H1 (cell line): ENCODE measurements around the gene ITPR1. TPM values are rescaled to one million over a fixed set of nuclear protein-coding genes. Genes with fewer than 3 reads are reported as not detected.

Experiments
- CTCF ChIA-PET: fragments of 300-600 bp; sonication (Branson Sonifier 250); formaldehyde crosslinking; loops from one replicate; lab custom pipeline; 2021; ENCODE audit not compliant: partially characterized antibody; lab: Charles Lee
- POLR2A ChIA-PET: fragments of 300-600 bp; sonication (Branson Sonifier 250); formaldehyde crosslinking; loops from one replicate; lab custom pipeline; 2021; ENCODE audit warnings: inconsistent platforms; ENCODE audit not compliant: partially characterized antibody; lab: Charles Lee
- DNase-seq, 2 experiments: peaks; one replicate each; pipeline versions ENCODE4 v3.0.0 to v3.0.0-alpha.2; 2010 to 2022; ENCODE audit warnings: low spot score in 2 of 2, low read depth in 1 of 2, mixed read lengths in 1 of 2
- FAIRE-seq: peaks from 2 replicates; lab custom pipeline; 2011; peaks lifted over from hg19 to GRCh38; lab: Jason Lieb, UNC
- H2AFZ ChIP-seq: 2 replicates; pipeline ENCODE4 v1.8.1; 2012; ENCODE audit warnings: low read length, inconsistent platforms
- H2AK5ac ChIP-seq: 2 replicates; pipeline ENCODE4 v1.6.1; 2013; ENCODE audit warnings: low read depth, low read length
- H2BK120ac ChIP-seq: replicated peaks from 2 replicates; pipeline ENCODE3; 2013; ENCODE audit warnings: low read depth, low read length, inconsistent platforms
- H2BK12ac ChIP-seq: 2 replicates; pipeline ENCODE4 v1.6.1; 2013; ENCODE audit warnings: low read depth, low read length
- H2BK15ac ChIP-seq: 2 replicates; pipeline ENCODE4 v1.6.1; 2013; ENCODE audit warnings: low read length
- H2BK20ac ChIP-seq: 2 replicates; pipeline ENCODE4 v1.6.1; 2013; ENCODE audit warnings: low read length
- H2BK5ac ChIP-seq: 2 replicates; pipeline ENCODE4 v1.6.1; 2013; ENCODE audit warnings: low read depth, low read length
- H3K14ac ChIP-seq: 2 replicates; pipeline ENCODE4 v1.6.1; 2013; ENCODE audit warnings: inconsistent platforms; ENCODE audit not compliant: insufficient read length
- H3K18ac ChIP-seq: 2 replicates; pipeline ENCODE4 v1.6.1; 2013; ENCODE audit warnings: low read length; ENCODE audit errors: extremely low read depth
- H3K23ac ChIP-seq: 2 replicates; pipeline ENCODE4 v1.6.1; 2013; ENCODE audit warnings: inconsistent platforms; ENCODE audit not compliant: insufficient read length
- H3K23me2 ChIP-seq: 2 replicates; pipeline ENCODE4 v1.6.1; 2013; ENCODE audit warnings: low read depth, low read length
- H3K27ac ChIP-seq: 2 replicates; pipeline ENCODE4 v1.6.1; 2011; ENCODE audit warnings: low read depth, low read length, inconsistent platforms
- H3K27me3 ChIP-seq, 4 experiments: replicated peaks in 1 of 4; 1 replicate in 1 of 4; 2 replicates in 3 of 4; pipeline versions ENCODE4 v1.6.1 to v1.8.1; 2011 to 2013; ENCODE audit warnings: low read length in 3 of 4, mild to moderate bottlenecking in 3 of 4, inconsistent platforms in 2 of 4, mixed read lengths in 2 of 4, moderate library complexity in 1 of 4; ENCODE audit not compliant: control insufficient read depth in 3 of 4, insufficient read depth in 3 of 4; ENCODE audit errors: extremely low read depth in 1 of 4
- H3K36me3 ChIP-seq, 4 experiments: 2 replicates each; pipeline versions ENCODE4 v1.6.1 to v1.8.1; 2011 to 2013; ENCODE audit warnings: mild to moderate bottlenecking in 4 of 4, low read length in 3 of 4, moderate library complexity in 2 of 4, control low read depth in 1 of 4, inconsistent platforms in 1 of 4; ENCODE audit not compliant: insufficient read depth in 4 of 4, control insufficient read depth in 2 of 4
- H3K4ac ChIP-seq: replicated peaks from 2 replicates; pipeline ENCODE3; 2013; ENCODE audit warnings: low read length, low read depth, mixed read lengths, inconsistent platforms; ENCODE audit not compliant: insufficient read length
- H3K4me1 ChIP-seq, 4 experiments: replicated peaks in 1 of 4; 1 replicate in 1 of 4; 2 replicates in 3 of 4; pipeline versions ENCODE4 v1.6.1 to v1.8.1; 2011 to 2013; ENCODE audit warnings: low read length in 3 of 4, inconsistent platforms in 2 of 4, mixed read lengths in 1 of 4; ENCODE audit not compliant: insufficient read depth in 4 of 4, control insufficient read depth in 3 of 4
- H3K4me2 ChIP-seq, 2 experiments: 2 replicates each; pipeline versions ENCODE4 v1.6.1 to v1.8.1; 2011 to 2013; ENCODE audit warnings: low read depth in 2 of 2, low read length in 2 of 2, control low read depth in 1 of 2, inconsistent platforms in 1 of 2, mild to moderate bottlenecking in 1 of 2; ENCODE audit not compliant: insufficient read depth in 1 of 2
- H3K4me3 ChIP-seq, 4 experiments: fragments of 200-600, 300-600 bp in 1 of 4; sonication (generic), shearing (Covaris generic), sonication (Bioruptor Twin) in 1 of 4; 2 replicates each; pipeline versions ENCODE4 v1.5.1 to v1.8.1; 2011 to 2016; ENCODE audit warnings: low read length in 4 of 4, low read depth in 3 of 4, control low read depth in 2 of 4, inconsistent platforms in 2 of 4, mild to moderate bottlenecking in 2 of 4, mixed read lengths in 1 of 4, moderate library complexity in 1 of 4; ENCODE audit not compliant: insufficient read depth in 2 of 4; ENCODE audit errors: extremely low read depth in 1 of 4
- H3K56ac ChIP-seq: replicated peaks from 2 replicates; pipeline ENCODE3; 2013; ENCODE audit warnings: low read depth, mild to moderate bottlenecking, mixed read lengths, low read length, inconsistent platforms; ENCODE audit not compliant: insufficient read length
- H3K79me1 ChIP-seq: 2 replicates; pipeline ENCODE4 v1.6.1; 2013; ENCODE audit warnings: low read depth, low read length, control low read depth
- H3K79me2 ChIP-seq, 2 experiments: 2 replicates each; pipeline versions ENCODE4 v1.6.1 to v1.8.1; 2012 to 2013; ENCODE audit warnings: low read length in 2 of 2, mild to moderate bottlenecking in 2 of 2, inconsistent platforms in 1 of 2; ENCODE audit not compliant: insufficient read depth in 2 of 2, control insufficient read depth in 1 of 2
- H3K9ac ChIP-seq, 4 experiments: replicated peaks in 1 of 4; 1 replicate in 1 of 4; 2 replicates in 3 of 4; pipeline versions ENCODE4 v1.6.1 to v1.8.1; 2011 to 2013; ENCODE audit warnings: low read depth in 3 of 4, low read length in 3 of 4, control low read depth in 2 of 4, mild to moderate bottlenecking in 2 of 4, moderate library complexity in 2 of 4, inconsistent platforms in 1 of 4; ENCODE audit errors: extremely low read depth in 1 of 4
- H3K9me3 ChIP-seq, 2 experiments: 2 replicates each; pipeline versions ENCODE4 v1.6.1 to v1.8.1; 2012 to 2013; ENCODE audit warnings: mild to moderate bottlenecking in 2 of 2, moderate library complexity in 2 of 2, control low read depth in 1 of 2, inconsistent platforms in 1 of 2, low read depth in 1 of 2, low read length in 1 of 2, mixed read lengths in 1 of 2; ENCODE audit not compliant: insufficient read depth in 2 of 2
- H4K20me1 ChIP-seq, 2 experiments: replicated peaks in 1 of 2; 2 replicates each; pipeline versions ENCODE3 to v1.8.1; 2011 to 2013; ENCODE audit warnings: inconsistent platforms in 2 of 2, low read length in 2 of 2, mild to moderate bottlenecking in 1 of 2; ENCODE audit not compliant: insufficient read depth in 2 of 2, control insufficient read depth in 1 of 2
- H4K5ac ChIP-seq: 2 replicates; pipeline ENCODE4 v1.6.1; 2013; ENCODE audit warnings: low read length, low read depth, mixed read lengths, inconsistent platforms; ENCODE audit not compliant: insufficient read length
- H4K8ac ChIP-seq: 2 replicates; pipeline ENCODE4 v1.8.0; 2013; ENCODE audit warnings: mild to moderate bottlenecking, moderate library complexity, low read length, inconsistent platforms; ENCODE audit not compliant: insufficient read depth; ENCODE audit errors: extremely low read depth
- H4K91ac ChIP-seq: replicated peaks from 2 replicates; pipeline ENCODE3; 2013; ENCODE audit warnings: low read length, mixed read lengths, inconsistent platforms; ENCODE audit not compliant: insufficient read length
- RBBP5 ChIP-seq: IDR thresholded peaks from 2 replicates; pipeline ENCODE4 v1.7.1; 2012; ENCODE audit warnings: low read depth, mild to moderate bottlenecking, inconsistent platforms, low read length, moderate library complexity, borderline replicate concordance
- WGBS, 2 experiments: shearing (Covaris generic) in 1 of 2; methylation state at CpG; one replicate each; pipeline versions ENCODE4 v1.1.6 to v1.1.7; 2013 to 2015; ENCODE audit warnings: low lambda C conversion rate in 2 of 2, mixed read lengths in 2 of 2, inconsistent platforms in 1 of 2, low coverage in 1 of 2, missing lambda C conversion rate in 1 of 2; ENCODE audit not compliant: insufficient replicate concordance in 2 of 2, insufficient coverage in 1 of 2, insufficient read length in 1 of 2; ENCODE audit errors: extremely low coverage in 1 of 2, missing lambda C conversion rate in 1 of 2; 5-methylcytosine and 5-hydroxymethylcytosine counted together
- polyA plus RNA-seq, 7 experiments: library from polyadenylated mRNA; depleted of rRNA in 3 of 7; stranded (reverse) in 5 of 7; unstranded in 2 of 7; fragments of >200 nt in 5 of 7; fragments of 200-250 nt in 2 of 7; gene quantifications; 1 replicate in 5 of 7; 2 replicates in 1 of 7; 4 replicates in 1 of 7; pipeline versions ENCODE4 v1.2.1 to v1.2.3, GENCODE V29; 2011 to 2013; ENCODE audit warnings: missing spikeins in 2 of 7, mixed read lengths in 2 of 7
- total RNA-seq: library from RNA; stranded (reverse); fragmentation: NEBNext Ultra II Directional; extraction: Animal tissue kit (Norgen Biotek cat#: 25700); gene quantifications from 2 replicates; pipeline ENCODE4 v1.2.1, GENCODE V29; 2021
- TF ChIP-seq, protein P1 (sequence below): IDR thresholded peaks from 2 replicates; pipeline ENCODE4 v1.6.1; 2012; ENCODE audit warnings: inconsistent platforms

Gene ITPR1
- total and polyA plus RNA-seq, 2 of the 8 experiments (the other 6 are each of a cell fraction or from before 2014, with no cell fraction given): 2.5 to 16.3 TPM

DNA sequence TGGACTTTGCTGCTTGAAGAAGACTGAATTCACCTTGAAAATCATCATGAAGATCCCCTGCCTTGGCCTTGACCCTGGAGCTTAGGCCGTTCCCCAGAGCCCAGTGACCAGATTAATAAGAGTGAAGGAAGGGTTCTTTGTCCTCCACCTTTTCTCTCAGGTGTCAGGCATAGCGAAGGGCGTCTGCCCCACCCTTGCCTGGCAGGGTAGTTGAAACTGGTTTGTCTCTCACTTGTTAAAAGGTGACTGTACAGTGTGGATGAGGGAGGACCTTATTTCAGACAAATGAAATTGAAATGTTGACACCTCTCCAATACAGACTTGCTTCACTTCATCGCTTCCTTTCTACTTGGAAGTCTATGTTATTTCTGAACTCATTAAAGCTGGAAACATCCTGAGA, 262.4 kb downstream of the ITPR1 start:
- no peak for FAIRE-seq
- WGBS, 2 experiments: 90% methylated on average over 4 of the region's 4 CpGs; no CpG with 5 or more reads in 1 of the 2 experiments

More for the DNA sequence above, 262.4 kb downstream of the ITPR1 start:
- H2AFZ ChIP-seq: no peak overlapping the region
- no peak overlapping the region for H3K18ac ChIP-seq
- no peak overlapping the region for H2BK12ac ChIP-seq
- CTCF ChIA-PET: interaction anchor here (0.9 to 2.1 kb wide), 4 partner anchors 16 to 35 kb away, joined by 3 to 13 read pairs (median 4); no protein-coding TSS in a partner anchor
- no peak overlapping the region for H4K5ac ChIP-seq
- H3K4ac ChIP-seq: no peak overlapping the region
- no peak overlapping the region for H3K4me2 ChIP-seq
- H2BK120ac ChIP-seq: no peak overlapping the region
- no peaks in the 10 kb centered on the region for H3K79me2 ChIP-seq
- H3K23me2 ChIP-seq: no peaks in the 10 kb centered on the region
- no peak overlapping the region for H3K56ac ChIP-seq
- H2BK15ac ChIP-seq: no peak overlapping the region
- H4K8ac ChIP-seq: no peak overlapping the region
- POLR2A ChIA-PET: no interaction called here
- no peaks in the 10 kb centered on the region for H3K9me3 ChIP-seq
- no peak overlapping the region for H3K23ac ChIP-seq
- peaks cover 0 to 2% of the 10 kb centered on the region in 2 experiments for H4K20me1 ChIP-seq
- no peak overlapping the region for H3K4me3 ChIP-seq
- H3K36me3 ChIP-seq: no peaks in the 10 kb centered on the region
- H2AK5ac ChIP-seq: no peak overlapping the region
- H3K27ac ChIP-seq: no peak overlapping the region
- peaks cover 0 to 3% (median 3%) of the 10 kb centered on the region in 4 experiments; a peak in 3 of 7 replicates for H3K4me1 ChIP-seq
- no peak overlapping the region for H3K9ac ChIP-seq
- no peak overlapping the region for H2BK5ac ChIP-seq
- H3K14ac ChIP-seq: no peak overlapping the region
- TF ChIP-seq, protein P1, sequence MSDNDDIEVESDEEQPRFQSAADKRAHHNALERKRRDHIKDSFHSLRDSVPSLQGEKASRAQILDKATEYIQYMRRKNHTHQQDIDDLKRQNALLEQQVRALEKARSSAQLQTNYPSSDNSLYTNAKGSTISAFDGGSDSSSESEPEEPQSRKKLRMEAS: no peak
- no peak for TF ChIP-seq RBBP5
- no peaks in the 10 kb centered on the region for H3K27me3 ChIP-seq
- no peak overlapping the region for H4K91ac ChIP-seq
- DNase-seq: no peak
- no peak overlapping the region for H2BK20ac ChIP-seq
- H3K79me1 ChIP-seq: no peaks in the 10 kb centered on the region
